Esophagus squamous epithelium (tissue), 4 donors: ENCODE measurements around the gene CARMIL1.

Experiments used
- POLR2A ChIP-seq, 4 donors: fragments of 450-650 bp; IDR thresholded peaks; one replicate each; pipeline ENCODE4 v1.6.1; 2017; ENCODE audit warnings: antibody characterized with exemption in 4 of 4, mild to moderate bottlenecking in 4 of 4, moderate library complexity in 3 of 4
- TF ChIP-seq, protein P1 (sequence below), 6 experiments: fragments of 450-650 bp in 4 of 6; fragments of 200-600 bp in 2 of 6; sonication (generic) in 2 of 6; IDR thresholded peaks; one replicate each; pipeline ENCODE4 v1.5.1; 2016 to 2019; ENCODE audit warnings: antibody characterized with exemption in 6 of 6, mild to moderate bottlenecking in 4 of 6, moderate library complexity in 4 of 6

DNA sequence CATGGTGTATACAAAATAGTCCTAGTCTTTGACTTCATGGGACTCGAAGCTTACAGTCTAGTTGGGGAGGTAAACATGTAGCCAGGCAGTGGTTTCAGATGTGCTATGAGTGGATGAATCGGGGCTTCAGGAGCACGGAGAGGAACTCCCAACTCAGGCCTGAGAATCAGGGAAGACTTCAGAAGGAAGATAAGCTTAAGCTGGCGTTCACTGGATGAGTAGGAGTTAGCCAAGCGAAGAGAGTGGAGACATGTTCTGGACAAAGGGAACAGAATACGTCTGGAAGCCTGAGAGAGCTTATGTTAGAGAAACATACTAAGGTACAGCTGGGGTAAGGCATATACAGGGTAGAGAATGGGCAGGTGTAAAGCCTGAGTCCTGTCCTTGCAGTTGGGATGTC is 8.8 kb downstream of the CARMIL1 start:
- TF ChIP-seq, protein P1, sequence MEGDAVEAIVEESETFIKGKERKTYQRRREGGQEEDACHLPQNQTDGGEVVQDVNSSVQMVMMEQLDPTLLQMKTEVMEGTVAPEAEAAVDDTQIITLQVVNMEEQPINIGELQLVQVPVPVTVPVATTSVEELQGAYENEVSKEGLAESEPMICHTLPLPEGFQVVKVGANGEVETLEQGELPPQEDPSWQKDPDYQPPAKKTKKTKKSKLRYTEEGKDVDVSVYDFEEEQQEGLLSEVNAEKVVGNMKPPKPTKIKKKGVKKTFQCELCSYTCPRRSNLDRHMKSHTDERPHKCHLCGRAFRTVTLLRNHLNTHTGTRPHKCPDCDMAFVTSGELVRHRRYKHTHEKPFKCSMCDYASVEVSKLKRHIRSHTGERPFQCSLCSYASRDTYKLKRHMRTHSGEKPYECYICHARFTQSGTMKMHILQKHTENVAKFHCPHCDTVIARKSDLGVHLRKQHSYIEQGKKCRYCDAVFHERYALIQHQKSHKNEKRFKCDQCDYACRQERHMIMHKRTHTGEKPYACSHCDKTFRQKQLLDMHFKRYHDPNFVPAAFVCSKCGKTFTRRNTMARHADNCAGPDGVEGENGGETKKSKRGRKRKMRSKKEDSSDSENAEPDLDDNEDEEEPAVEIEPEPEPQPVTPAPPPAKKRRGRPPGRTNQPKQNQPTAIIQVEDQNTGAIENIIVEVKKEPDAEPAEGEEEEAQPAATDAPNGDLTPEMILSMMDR (IDR thresholded peaks at IDR 0.05), result no peak
- TF ChIP-seq POLR2A (IDR thresholded peaks at IDR 0.05), result no peak
